SK-N-MC (cell line): Measurements from ENCODE around the gene NEXN.

ENCODE experiments used
- DNase-seq: peaks from one replicate; pipeline ENCODE4 v3.0.0-alpha.2; 2011; ENCODE audit warnings: low read depth, low spot score
- H3K27ac ChIP-seq: fragments of 200-600 bp; sonication (generic); 2 replicates; pipeline ENCODE4 v1.5.1; 2016; ENCODE audit warnings: mixed run types
- H3K36me3 ChIP-seq: fragments of 200-600 bp; sonication (generic); 2 replicates; pipeline ENCODE4 v1.6.1; 2017; ENCODE audit warnings: antibody characterized with exemption, low read length, mixed read lengths; ENCODE audit not compliant: insufficient read depth
- H3K4me3 ChIP-seq: fragments of 200-600 bp; sonication (generic); 2 replicates; pipeline ENCODE4 v1.5.1; 2016
- H3K9ac ChIP-seq: fragments of 200-600 bp; sonication (generic); 2 replicates; pipeline ENCODE4 v1.8.0; 2017; ENCODE audit warnings: mixed run types, mixed read lengths; ENCODE audit not compliant: insufficient read length
- H3K9me3 ChIP-seq: fragments of 200-600 bp; sonication (generic); 2 replicates; pipeline ENCODE4 v1.6.1; 2017; ENCODE audit warnings: low read depth, mild to moderate bottlenecking, antibody characterized with exemption, low read length, moderate library complexity, mixed read lengths
- EZH2 ChIP-seq: fragments of 200-600 bp; sonication (generic); IDR thresholded peaks from one replicate; pipeline ENCODE4 v1.6.1; 2017; ENCODE audit warnings: antibody characterized with exemption
- FOXP2 ChIP-seq: optimal IDR thresholded peaks from 2 replicates; pipeline ENCODE3; 2011; ENCODE audit warnings: mild to moderate bottlenecking, moderate library complexity; ENCODE audit not compliant: insufficient read depth; ENCODE audit errors: extremely low read length, control extremely low read depth
- POLR2AphosphoS5 ChIP-seq: IDR thresholded peaks from 2 replicates; pipeline ENCODE4 v1.6.1; 2012; ENCODE audit warnings: mild to moderate bottlenecking, low read depth, low read length, borderline replicate concordance

The NEXN gene

GRCh38 chr1:77958850-77959249, 70.4 kb downstream of the NEXN start:
- Histone ChIP-seq H3K9me3 (no peaks in the 10 kb centered on the region), H3K36me3 (peaks cover 98% of the 10 kb centered on the region), H3K4me3 (no peak overlapping the region), H3K9ac (no peak overlapping the region), H3K27ac (no peak overlapping the region)
- no peak for DNase-seq
- no peak for TF ChIP-seq POLR2AphosphoS5
- TF ChIP-seq EZH2: no peak
- TF ChIP-seq FOXP2: no peak

GRCh38 chr1:77961392-77961791, 73.0 kb downstream of the NEXN start:
- Histone ChIP-seq H3K9ac (no peak overlapping the region), H3K9me3 (no peaks in the 10 kb centered on the region), H3K27ac (peak overlapping the region; percentile 32; the same call in 1 of the 2 replicates), H3K36me3 (peaks cover 98% of the 10 kb centered on the region), H3K4me3 (no peak overlapping the region)
- no peak for DNase-seq
- TF ChIP-seq POLR2AphosphoS5 (no peak), EZH2 (no peak), FOXP2 (no peak)

GRCh38 chr1:77966291-77966690, 77.9 kb downstream of the NEXN start:
- H3K4me3 ChIP-seq: no peak overlapping the region
- H3K27ac ChIP-seq: no peak overlapping the region
- DNase-seq: no peak
- H3K9me3 ChIP-seq: no peaks in the 10 kb centered on the region
- peaks cover 100% of the 10 kb centered on the region for H3K36me3 ChIP-seq
- no peak for TF ChIP-seq POLR2AphosphoS5
- TF ChIP-seq EZH2: no peak
- no peak for TF ChIP-seq FOXP2
- no peak overlapping the region for H3K9ac ChIP-seq

- DNase-seq: no peak
- Histone ChIP-seq H3K9ac (no peak overlapping the region), H3K27ac (no peak overlapping the region), H3K4me3 (no peak overlapping the region), H3K36me3 (peaks cover 91% of the 10 kb centered on the region), H3K9me3 (no peaks in the 10 kb centered on the region)
- TF ChIP-seq FOXP2 (no peak), POLR2AphosphoS5 (no peak), EZH2 (no peak)
Observed at GRCh38 chr1:77970192-77970591, 81.8 kb downstream of the NEXN start.

GRCh38 chr1:77972080-77972479, 83.7 kb downstream of the NEXN start:
- peaks cover 91% of the 10 kb centered on the region for H3K36me3 ChIP-seq
- peak overlapping the region; percentile 16; the same call in 1 of the 2 replicates for H3K27ac ChIP-seq
- no peak for TF ChIP-seq POLR2AphosphoS5
- TF ChIP-seq FOXP2: no peak
- no peak for TF ChIP-seq EZH2
- H3K4me3 ChIP-seq: no peak overlapping the region
- no peaks in the 10 kb centered on the region for H3K9me3 ChIP-seq
- DNase-seq: no peak
- H3K9ac ChIP-seq: no peak overlapping the region

- Histone ChIP-seq H3K36me3 (peaks cover 68% of the 10 kb centered on the region), H3K27ac (no peak overlapping the region), H3K9ac (no peak overlapping the region), H3K9me3 (no peaks in the 10 kb centered on the region), H3K4me3 (peak overlapping the region; percentile 94)
- TF ChIP-seq POLR2AphosphoS5 (no peak), FOXP2 (no peak), EZH2 (no peak)
- DNase-seq: no peak
Observed at GRCh38 chr1:77975386-77975785, 87.0 kb downstream of the NEXN start.

GRCh38 chr1:77975907-77976306, 87.5 kb downstream of the NEXN start:
- H3K9ac ChIP-seq: peak overlapping the region; percentile 27
- H3K36me3 ChIP-seq: peaks cover 62% of the 10 kb centered on the region
- H3K4me3 ChIP-seq: peak overlapping the region; percentile 94

GRCh38 chr1:77976433-77977076, 88.1 kb downstream of the NEXN start:
- H3K36me3 ChIP-seq: peaks cover 59% of the 10 kb centered on the region
- DNase-seq: no peak
- no peak for TF ChIP-seq POLR2AphosphoS5
- no peak for TF ChIP-seq FOXP2
- no peak for TF ChIP-seq EZH2
- H3K9me3 ChIP-seq: no peaks in the 10 kb centered on the region
- H3K4me3 ChIP-seq: peak overlapping the region; percentile 94
- 0 out of 2 replicates have a peak overlapping the region, but pooled peaks have one; percentile 1 for H3K27ac ChIP-seq
- peak overlapping the region; percentile 27 for H3K9ac ChIP-seq

More at GRCh38 chr1:77975907-77976306, 87.5 kb downstream of the NEXN start:
- Histone ChIP-seq H3K27ac (no peak overlapping the region), H3K9me3 (no peaks in the 10 kb centered on the region)
- TF ChIP-seq POLR2AphosphoS5 (no peak), FOXP2 (no peak), EZH2 (no peak)
- no peak for DNase-seq

GRCh38 chr1:77977989-77978292, 89.5 kb downstream of the NEXN start:
- Histone ChIP-seq H3K4me3 (peak overlapping the region; percentile 94), H3K9ac (peak overlapping the region; percentile 99), H3K27ac (peak overlapping the region; percentile 97), H3K9me3 (no peaks in the 10 kb centered on the region), H3K36me3 (peaks cover 50% of the 10 kb centered on the region)
- TF ChIP-seq FOXP2 (no peak), POLR2AphosphoS5 (no peak), EZH2 (no peak)
- no peak for DNase-seq
